NCI-H524 treated with DMSO at 0.1 percent for 48 hours (cell line): ENCODE results near the gene SMYD2.

ENCODE experiments used
- DNase-seq: peaks from one replicate; lab custom pipeline; 2025; lab: John Stamatoyannopoulos, UW

The SMYD2 gene

DNA sequence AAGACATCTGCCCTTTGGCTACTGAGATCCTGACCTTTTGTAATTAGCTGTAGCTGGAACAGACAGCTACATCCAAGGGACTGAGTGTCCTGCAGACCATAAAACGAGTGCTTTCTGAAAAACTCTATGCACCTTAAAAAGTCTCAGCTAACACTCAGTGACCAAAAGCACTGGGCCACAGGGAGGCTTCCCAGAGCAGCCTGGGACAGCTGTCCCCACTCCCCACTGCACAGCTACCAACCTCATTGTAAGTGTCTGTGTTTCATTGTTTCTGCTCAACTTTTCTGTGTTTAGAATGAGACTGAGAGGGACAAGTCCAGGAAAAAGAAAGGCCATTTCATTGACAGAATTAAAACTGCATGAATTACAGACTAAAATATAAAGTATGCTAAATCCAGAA lies 80.7 kb downstream of the SMYD2 start:
- no peak for DNase-seq

DNA sequence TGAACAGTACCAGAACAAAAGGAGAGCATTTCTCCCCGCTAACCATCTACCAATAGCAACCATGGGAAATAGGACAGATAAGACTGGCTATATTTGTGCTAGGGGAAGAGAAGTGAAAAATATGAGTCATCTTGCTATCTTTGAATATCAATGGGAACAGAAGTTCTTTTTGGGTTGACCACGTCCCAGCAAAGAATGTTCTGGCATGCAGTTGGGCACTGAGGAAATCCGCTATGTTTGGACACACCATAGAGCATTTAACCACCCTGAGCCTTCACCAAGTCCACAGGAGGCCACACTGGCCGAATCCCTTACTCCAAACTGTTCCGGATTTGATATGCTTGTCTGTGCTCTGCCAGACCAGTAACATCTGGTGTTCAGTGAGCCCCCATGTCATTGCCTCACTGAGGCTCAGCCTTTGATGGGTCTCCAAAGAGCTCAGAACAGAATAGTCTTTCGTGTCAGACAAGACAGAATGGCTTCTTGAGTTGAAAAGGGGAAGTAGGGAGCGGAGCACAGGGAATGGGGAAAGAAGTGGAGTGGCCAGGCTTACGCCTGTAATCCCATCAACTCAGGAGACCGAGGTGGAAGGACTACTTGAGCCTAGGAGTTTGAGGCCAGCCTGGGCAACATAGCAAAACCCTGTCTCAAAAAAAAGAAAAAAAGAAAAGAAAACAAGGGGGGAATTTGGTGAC lies 81.4 kb downstream of the SMYD2 start:
- no peak for DNase-seq

DNA sequence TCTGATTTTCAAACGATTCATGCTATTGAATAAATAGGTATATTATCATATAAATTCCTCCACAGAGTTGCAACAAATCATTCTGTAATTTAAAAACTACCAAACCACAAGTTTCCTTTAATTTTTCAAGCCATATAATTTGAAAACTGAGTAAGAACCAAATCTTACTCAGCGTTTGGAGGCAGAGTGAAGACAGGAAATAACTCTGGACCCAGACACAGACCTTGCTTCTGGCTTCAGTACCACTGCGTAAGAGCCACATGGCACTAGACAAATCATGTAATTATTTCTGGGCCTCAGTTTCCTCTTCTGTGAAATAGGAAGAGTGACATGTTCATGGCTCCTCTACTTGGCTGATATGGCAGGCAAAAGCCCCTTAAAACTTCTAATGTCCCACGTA lies 82.4 kb downstream of the SMYD2 start:
- no peak for DNase-seq

- no peak for DNase-seq
These were observed 83.4 kb downstream of the SMYD2 start for GRCh38 chr1:214364386-214364785.

DNA sequence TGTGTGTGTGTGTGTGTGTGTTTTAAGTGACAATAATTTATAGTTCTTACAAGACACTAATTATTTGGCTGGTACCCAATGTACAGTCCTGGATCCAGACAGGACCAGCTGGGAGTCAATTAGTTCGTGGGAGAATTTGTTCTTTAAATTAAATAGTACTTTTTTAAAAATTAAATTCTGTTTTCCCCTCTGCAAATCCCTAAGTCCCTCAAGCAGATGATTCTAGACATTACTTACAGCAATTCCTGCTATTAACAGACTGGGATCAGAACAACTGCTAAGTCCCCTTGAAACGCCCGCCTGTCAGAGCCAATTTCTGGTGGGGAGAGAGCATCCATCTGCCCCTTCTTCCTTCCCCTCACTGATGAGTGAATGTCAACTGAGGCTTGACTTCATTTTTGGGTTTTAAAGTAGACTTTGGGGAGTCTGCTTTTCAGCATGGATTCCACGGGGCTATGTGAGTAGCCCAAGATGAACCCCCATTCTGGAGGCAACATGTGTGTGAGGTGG lies 83.9 kb downstream of the SMYD2 start:
- no peak for DNase-seq

DNA sequence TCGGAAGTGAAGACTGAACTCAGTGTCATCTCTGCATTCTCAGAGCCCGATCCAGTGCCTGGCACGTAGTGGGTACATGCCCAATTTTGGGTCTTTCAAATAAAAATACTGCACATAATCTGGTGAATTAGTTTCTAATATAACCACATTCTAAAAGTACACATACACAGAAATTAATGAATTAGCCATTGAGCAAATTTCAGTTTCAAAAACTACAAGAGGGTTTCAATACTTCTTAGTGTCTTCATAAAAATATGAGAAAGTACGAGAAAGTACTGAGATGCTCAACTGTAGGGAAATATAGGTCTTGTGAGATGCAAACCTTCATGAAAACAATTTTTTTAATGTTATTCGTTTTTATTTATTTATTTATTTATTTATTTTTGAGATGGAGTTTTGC lies 86.9 kb downstream of the SMYD2 start:
- no peak for DNase-seq

GRCh38 chr1:214369364-214369763 lies 88.4 kb downstream of the SMYD2 start:
- DNase-seq, result no peak

DNA sequence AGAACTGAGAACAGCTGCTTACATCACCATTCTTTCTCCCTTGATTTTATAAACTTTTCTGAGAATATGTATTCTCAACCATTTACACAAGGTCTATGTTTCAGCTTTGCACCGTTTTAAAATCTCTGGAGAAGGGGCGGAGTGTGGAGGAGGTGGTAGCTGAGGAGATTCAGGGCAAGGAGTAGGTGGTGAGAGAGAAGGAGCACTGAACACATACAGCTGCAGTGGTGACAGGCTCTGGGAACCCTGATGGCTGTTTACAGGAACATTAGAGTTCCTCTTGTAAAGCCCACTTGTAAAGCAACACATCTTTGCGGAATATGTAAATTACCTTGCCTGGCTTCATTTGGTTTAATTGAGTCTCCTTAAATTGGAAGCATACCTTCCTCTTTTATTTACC lies 89.7 kb downstream of the SMYD2 start:
- no peak for DNase-seq

- no peak for DNase-seq
These were observed 91.1 kb downstream of the SMYD2 start for GRCh38 chr1:214372092-214372491.

DNA sequence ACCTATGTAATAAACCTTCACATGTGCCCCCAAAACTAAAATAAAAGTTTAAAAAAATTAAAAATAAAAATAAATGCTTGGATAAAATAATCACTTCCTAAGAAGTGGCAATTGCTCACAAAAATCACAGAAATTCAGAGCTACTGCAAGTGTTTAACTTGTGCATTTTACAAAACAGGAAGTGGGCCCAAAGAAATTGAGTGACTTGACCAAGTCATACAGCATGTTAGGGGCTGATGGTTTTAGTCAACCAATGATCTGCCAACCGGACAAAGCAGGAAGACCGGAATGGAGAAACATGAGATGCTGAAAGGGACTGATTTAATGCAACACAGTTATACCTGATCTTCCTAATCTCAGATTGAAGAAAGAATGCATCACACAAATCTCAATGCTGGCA lies 96.5 kb downstream of the SMYD2 start:
- no peak for DNase-seq

DNA sequence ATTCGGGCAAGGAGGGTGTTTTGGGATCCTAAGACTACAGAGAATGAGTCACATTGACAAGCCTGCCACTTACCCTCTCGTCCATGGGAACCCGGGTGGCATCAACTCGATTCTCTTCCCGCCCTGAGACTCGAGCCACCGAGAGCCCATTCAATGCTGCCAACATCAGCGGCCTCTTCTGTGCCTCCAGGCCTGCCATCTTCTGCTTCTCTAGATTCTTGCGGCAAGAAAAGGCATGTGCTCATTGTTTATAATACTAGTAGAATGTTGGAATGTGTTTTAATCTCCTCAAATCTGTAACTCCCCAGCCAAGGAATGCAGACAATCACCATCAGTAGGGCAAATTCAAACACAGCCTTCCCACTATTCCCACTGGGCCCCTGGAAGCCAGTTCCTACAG lies 96.9 kb downstream of the SMYD2 start:
- no peak for DNase-seq

GRCh38 chr1:214378492-214378891 lies 97.5 kb downstream of the SMYD2 start:
- DNase-seq, result no peak

DNA sequence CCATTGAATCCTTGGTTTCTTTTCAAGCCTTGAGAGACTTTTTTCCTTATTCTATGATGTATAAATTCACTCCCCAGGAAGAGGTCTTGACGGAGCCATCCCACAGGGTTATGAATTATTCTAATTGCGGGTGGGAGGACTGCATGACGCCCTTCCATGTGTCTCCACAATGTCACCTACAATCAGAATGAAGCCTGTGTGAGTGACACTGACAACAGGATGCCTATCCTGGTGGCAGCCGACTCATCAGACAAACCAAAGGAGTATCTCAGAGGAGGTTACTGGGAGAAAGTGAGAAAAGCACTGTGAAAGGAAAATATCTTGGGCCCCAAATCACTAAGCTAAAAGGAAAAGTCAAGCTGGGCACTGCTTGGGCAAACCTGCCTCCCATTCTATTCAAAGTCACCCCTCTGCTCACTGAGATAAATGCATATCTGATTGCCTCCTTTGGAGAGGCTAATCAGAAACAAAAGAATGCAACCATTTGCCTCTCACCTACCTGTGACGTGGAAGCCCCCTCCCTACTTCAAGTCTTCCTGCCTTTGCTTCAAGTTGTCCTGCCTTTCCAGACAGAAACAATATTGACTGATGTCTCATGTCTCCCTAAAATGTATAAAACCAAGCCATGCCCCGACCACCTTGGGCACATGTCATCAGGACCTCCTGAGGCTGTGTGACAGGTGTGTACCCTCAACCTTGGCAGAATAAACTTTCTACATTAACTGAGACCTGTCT lies 98.4 kb downstream of the SMYD2 start:
- no peak for DNase-seq

- no peak for DNase-seq
These were observed 99.4 kb downstream of the SMYD2 start for GRCh38 chr1:214380396-214380795.

DNA sequence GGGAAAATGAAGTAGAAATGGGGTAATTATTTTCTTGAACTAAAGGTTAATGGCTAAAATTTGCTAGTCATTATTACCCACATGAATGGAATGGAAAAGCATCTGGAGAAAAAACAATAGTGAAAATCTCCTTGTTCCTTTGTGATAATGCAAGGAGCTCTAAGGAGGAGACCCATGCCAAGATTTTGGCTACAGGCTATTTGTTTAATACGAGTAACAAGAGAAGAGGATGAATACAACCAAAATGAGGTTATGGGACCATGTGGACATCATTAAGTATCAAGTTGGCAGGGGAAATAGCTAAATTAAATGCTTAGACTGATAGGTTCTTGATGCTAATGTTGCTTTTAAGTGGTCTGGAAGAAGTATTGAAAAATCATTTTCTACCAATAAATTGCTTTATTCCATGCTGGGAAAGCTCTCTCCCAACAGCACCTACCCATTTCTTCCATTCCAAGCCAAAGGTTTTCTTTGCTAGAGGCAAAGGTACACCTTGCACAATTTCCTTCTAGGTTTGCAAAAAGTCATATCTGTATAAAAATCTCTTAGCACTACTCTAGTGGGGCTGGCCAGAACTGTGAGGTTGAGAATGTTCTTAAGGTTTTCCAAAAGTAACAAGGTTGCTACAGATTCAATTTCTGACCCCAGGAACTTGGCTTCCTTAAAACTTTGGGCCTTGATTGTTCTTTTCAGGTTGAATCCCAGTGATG lies 100.2 kb downstream of the SMYD2 start:
- DNase-seq, result no peak

DNA sequence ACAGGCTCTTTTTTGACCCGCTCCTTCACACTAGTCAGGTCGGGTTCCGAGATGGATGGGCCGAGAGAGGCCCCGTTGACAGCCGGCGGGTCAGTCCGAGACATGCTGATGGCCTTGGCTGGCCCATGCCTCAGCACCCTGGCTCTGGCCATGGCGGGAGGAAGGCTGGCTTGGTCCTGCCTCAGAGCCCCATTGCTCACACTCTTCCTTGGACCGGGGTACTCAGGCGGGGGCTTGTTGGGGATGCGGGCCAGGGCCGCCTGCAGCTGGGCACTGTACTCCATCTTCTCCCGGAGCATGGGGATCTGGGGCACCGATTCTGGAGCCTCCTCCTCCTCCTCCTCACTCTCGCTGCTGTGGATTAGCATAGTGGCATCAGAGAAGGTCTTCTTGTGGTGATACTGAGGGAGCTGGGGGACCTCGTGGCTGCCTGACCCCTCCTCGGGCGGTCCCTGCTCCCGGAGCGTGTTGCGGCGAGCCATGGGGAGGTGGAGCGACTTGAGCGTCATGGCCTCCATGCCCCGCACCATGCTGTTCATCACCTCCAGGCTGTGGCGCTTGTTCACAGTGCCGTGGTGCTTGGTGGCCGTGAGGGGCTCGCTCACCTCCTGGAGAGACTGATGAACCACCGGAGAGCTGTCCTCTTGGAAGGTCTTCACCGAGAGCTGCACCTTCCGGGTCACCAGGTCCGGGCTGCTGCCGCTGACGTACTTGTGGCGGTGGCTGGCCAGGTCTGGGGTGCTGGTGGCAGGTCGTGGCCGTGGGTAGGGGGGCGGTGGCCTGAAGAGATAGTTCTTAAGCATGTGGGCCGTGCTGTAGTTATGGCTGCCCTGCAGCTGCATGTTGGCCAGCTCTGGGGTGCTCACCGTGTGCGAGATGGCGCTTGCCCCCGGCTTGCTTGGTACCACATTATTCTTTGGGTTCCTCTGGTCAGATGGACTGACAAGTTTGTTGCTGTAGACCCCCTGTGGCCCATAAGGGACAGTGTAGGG lies 102.7 kb downstream of the SMYD2 start:
- no peak for DNase-seq

DNA sequence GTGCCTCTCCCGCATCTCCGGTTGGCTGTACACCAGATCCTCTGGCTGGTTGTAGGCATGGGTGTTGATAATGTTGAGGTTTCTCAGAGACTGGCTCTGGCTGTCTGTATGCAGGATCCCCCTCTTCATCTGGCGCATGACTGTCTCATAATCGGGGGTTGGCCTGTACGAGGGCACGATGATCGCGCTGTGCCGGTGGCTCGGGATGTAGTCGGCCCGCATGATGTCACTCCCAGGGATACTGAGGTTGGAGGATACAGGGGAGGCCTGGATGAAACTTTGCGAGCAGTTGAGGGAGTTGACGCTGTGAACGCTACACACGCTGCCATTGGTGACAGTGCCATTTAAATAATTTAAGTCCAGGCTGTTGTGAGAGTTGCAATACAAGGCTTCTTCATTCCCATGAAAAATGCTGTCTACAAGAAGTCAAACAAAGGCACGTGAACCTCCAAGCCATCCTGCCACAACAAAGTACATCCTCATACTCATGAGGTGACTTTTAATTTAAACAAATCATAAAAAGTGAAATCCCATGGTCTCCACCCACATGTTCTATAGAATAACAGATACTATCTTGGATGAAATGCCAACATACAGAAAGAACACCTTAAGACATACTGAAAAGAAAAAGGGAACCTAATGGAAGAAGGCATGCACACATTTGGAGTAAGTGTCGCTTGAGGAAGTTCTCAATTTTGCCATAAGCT lies 103.6 kb downstream of the SMYD2 start:
- no peak for DNase-seq

DNA sequence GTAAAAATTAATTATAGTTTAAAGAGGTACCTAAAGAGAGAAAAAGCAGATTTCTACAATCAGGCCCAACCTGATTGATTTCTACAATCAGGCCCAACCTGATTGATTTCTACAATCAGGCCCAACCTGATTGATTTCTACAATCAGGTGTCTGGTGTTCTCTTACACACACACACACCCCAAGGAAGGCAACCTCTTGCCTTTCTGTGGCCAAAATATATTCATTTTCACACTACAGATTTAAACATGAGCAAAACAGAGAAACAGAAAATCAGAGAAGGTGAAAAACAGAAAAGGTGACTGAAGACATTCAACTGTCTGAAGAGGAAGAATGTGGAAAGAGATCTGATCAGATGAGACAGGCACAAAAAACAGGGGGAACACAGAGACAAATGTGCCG lies 104.5 kb downstream of the SMYD2 start:
- no peak for DNase-seq

DNA sequence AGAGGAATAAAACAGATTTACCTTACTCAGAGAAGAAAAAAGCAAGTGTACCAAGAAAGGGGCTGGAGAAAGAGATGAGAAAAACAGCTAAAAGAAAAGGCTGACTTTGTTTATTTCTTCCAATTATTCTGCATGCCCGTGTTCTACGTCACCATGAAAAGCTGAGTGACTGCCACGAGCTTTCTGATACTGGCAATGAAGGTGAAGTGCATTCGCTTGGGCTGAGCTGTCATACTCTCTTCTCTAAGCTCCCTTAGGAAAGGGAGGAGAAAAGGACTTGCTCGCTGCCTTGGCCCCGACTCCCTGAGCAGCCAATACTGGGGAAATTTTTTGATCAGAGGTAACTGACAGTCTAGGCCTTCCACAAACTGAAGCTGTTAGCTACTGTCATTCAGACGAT lies 105.4 kb downstream of the SMYD2 start:
- DNase-seq, result no peak
